Measurements from ENCODE around the gene ARHGAP42. TPM values are rescaled to one million over a fixed set of nuclear protein-coding genes. Genes with fewer than 3 reads are reported as not detected.
"Not testable (repeated sequence)": the region's sequence is repeated elsewhere in the genome, so short reads cannot be mapped to it uniquely, and the experiment has no call there.

ARHGAP42 gene
- total and polyA plus RNA-seq, 11 donors: 3.8 to 12.4 (median 8.6) TPM

DNA sequence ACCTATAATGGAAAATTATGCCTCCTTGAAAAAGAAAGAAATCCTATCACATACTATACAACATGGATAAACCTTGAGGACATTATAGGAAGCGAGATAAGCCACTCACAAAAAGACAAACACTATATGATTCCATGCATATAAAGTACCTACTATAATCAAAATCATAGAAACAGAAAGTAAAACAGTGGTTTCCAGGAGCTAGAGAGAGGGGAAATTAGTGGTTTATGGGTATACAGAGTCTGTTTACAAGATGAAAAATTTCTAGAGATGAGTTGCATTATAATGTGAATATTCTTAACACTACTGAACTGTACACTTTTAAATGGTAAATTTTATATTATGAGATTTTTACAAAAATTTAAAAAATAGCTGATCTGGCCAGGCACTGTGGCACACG is 40.5 kb upstream of the ARHGAP42 start:
- no peak overlapping the region for H3K4me3 ChIP-seq
- intact Hi-C loops (cut with DNase I): no loop called here

DNA sequence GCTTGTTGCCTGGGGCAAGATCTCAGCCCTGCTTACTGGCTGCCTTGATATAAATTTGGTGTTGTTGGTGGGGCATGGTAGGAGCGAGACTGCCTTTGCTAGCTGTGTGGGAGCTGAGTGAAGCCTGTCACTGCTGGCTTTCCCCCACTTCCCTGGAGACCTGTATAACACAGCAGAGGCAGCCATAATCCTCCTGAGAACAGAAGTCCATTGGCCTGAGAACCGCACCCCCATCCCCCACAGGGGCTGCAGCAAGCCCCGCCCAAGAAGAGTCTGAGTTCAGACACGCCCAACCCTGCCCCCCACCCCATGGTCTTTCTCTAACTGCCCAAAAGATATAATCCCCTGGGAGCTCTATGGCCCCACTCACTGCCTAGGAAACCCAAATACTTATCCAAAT is 39.2 kb upstream of the ARHGAP42 start:
- Histone ChIP-seq H3K4me1 (no peaks in the 10 kb centered on the region), H3K27me3 (no peaks in the 10 kb centered on the region), H3K9me3 (peaks cover 0 to 18% (median 0%) of the 10 kb centered on the region in 12 donors), H3K36me3 (no peaks in the 10 kb centered on the region), H3K4me3 (no peak overlapping the region), H3K27ac (no peak overlapping the region)
- WGBS, 4 donors: 80 to 92% (median 84%) methylated on average over 4 of the region's 4 CpGs
- ATAC-seq (no peak), DNase-seq (no peak)
- TF ChIP-seq CTCF (IDR thresholded peaks at IDR 0.05): no peak
- no peak for TF ChIP-seq POLR2A (IDR thresholded peaks at IDR 0.05)
- intact Hi-C loops (cut with DNase I): no loop called here

More for the DNA sequence above, 40.5 kb upstream of the ARHGAP42 start:
- no peak for TF ChIP-seq CTCF (IDR thresholded peaks at IDR 0.05)
- TF ChIP-seq POLR2A (IDR thresholded peaks at IDR 0.05): no peak
- no peak for ATAC-seq
- 49 to 77% (median 69%) methylated on average over 2 of the region's 2 CpGs for WGBS, 4 donors
- Histone ChIP-seq H3K27me3 (no peaks in the 10 kb centered on the region), H3K4me1 (no peaks in the 10 kb centered on the region), H3K36me3 (no peaks in the 10 kb centered on the region), H3K27ac (no peak overlapping the region), H3K9me3 (peaks cover 0 to 12% (median 0%) of the 10 kb centered on the region in 12 donors)
- DNase-seq: no peak

- Histone ChIP-seq H3K4me3 (no peak overlapping the region), H3K36me3 (no peaks in the 10 kb centered on the region), H3K27me3 (no peaks in the 10 kb centered on the region), H3K4me1 (no peaks in the 10 kb centered on the region), H3K27ac (no peak overlapping the region), H3K9me3 (no peaks in the 10 kb centered on the region)
- ATAC-seq (no peak), DNase-seq (no peak)
- TF ChIP-seq POLR2A (IDR thresholded peaks at IDR 0.05) (no peak), CTCF (IDR thresholded peaks at IDR 0.05) (no peak)
- 78 to 87% (median 82%) methylated on average over 1 of the region's 1 CpG for WGBS, 4 donors
- intact Hi-C loops (cut with DNase I): no loop called here
Observed at GRCh38 chr11:100663583-100663982, 23.5 kb upstream of the ARHGAP42 start.

DNA sequence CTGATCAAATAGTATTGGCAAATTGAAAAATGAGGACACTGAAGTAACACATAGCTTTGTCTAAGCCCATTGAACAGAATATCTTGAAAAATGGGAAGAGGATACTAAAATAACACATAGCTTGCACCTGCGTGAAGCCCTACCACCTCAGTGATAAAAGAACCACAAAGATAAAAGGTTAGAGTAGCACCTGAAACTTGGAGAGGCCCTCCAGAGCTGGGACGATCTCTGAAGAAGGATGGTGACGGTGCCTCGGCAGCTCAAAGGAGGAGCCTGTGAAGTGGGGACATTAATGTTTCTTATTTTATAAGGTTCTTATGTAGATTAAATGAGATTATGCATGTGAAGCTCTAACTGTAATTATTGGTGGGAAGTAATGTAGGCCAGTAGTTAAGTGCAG is 23.1 kb upstream of the ARHGAP42 start:
- 86 to 90% (median 89%) methylated on average over 4 of the region's 4 CpGs for WGBS, 4 donors
- intact Hi-C loops (cut with DNase I): no loop called here
- H3K9me3 ChIP-seq: no peaks in the 10 kb centered on the region
- H3K27ac ChIP-seq: no peak overlapping the region
- no peak overlapping the region for H3K4me3 ChIP-seq
- no peak for TF ChIP-seq CTCF (IDR thresholded peaks at IDR 0.05)
- no peak for TF ChIP-seq POLR2A (IDR thresholded peaks at IDR 0.05)
- H3K27me3 ChIP-seq: no peaks in the 10 kb centered on the region
- DNase-seq: no peak
- no peak for ATAC-seq
- no peaks in the 10 kb centered on the region for H3K4me1 ChIP-seq
- no peaks in the 10 kb centered on the region for H3K36me3 ChIP-seq

DNA sequence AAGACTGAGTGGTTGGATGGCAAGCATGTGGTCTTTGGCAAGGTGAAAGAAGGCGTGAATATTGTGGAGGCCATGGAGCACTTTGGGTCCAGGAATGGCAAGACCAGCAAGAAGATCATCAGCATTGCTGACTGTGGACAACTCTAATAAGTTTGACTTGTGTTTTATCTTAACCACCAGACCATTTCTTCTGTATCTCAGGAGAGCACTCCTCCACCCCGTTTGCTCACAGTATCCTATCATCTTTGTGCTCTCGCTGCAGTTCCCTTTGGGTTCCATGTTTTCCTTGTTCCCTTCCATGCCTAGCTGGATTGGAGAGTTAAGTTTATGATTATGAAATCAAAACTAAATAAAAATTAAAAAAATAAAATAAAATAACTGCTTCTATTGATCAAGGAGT is 20.3 kb upstream of the ARHGAP42 start:
- H3K27me3 ChIP-seq; H3K4me3 ChIP-seq; intact Hi-C loops (cut with DNase I); H3K36me3 ChIP-seq; DNase-seq; ATAC-seq; H3K4me1 ChIP-seq; H3K9me3 ChIP-seq; H3K27ac ChIP-seq: not testable (repeated sequence)
- 95 to 96% (median 96%) methylated on average over 3 of the region's 3 CpGs for WGBS, 4 donors
